Ishikawa (cell line): Measurements from ENCODE around the gene TRIM44.

ENCODE experiments used
- CEBPB ChIP-seq: IDR thresholded peaks from 2 replicates; pipeline ENCODE4 v1.6.1; 2012
- CREB1 ChIP-seq: IDR thresholded peaks from 2 replicates; pipeline ENCODE4 v1.6.1; 2012; ENCODE audit warnings: low read depth
- EGR1 ChIP-seq: IDR thresholded peaks from 2 replicates; pipeline ENCODE4 v1.6.1; 2012
- EP300 ChIP-seq: IDR thresholded peaks from 2 replicates; pipeline ENCODE4 v1.6.1; 2012; ENCODE audit warnings: borderline replicate concordance
- FOXM1 ChIP-seq: IDR thresholded peaks from 2 replicates; pipeline ENCODE4 v1.6.1; 2012; ENCODE audit warnings: low read depth, borderline replicate concordance
- NFIC ChIP-seq: IDR thresholded peaks from 2 replicates; pipeline ENCODE4 v1.6.1; 2012
- RAD21 ChIP-seq: IDR thresholded peaks from 2 replicates; pipeline ENCODE4 v1.6.1; 2012; ENCODE audit warnings: low read depth
- TAF1 ChIP-seq: IDR thresholded peaks from 2 replicates; pipeline ENCODE4 v1.6.1; 2012; ENCODE audit warnings: low read depth, mild to moderate bottlenecking
- TCF12 ChIP-seq: IDR thresholded peaks from 2 replicates; pipeline ENCODE4 v1.6.1; 2012; ENCODE audit warnings: low read depth
- TEAD4 ChIP-seq: IDR thresholded peaks from 2 replicates; pipeline ENCODE4 v1.6.1; 2012
- YY1 ChIP-seq: IDR thresholded peaks from 2 replicates; pipeline ENCODE4 v1.6.1; 2012; ENCODE audit warnings: low read depth
- ZBTB7A ChIP-seq: IDR thresholded peaks from 2 replicates; pipeline ENCODE4 v1.6.1; 2012; ENCODE audit warnings: low read depth
- TF ChIP-seq, protein P1 (sequence below): IDR thresholded peaks from 2 replicates; pipeline ENCODE4 v1.6.1; 2012
- TF ChIP-seq, protein P2 (sequence below): IDR thresholded peaks from 2 replicates; pipeline ENCODE4 v1.6.1; 2012; ENCODE audit warnings: low read depth, mild to moderate bottlenecking
- TF ChIP-seq, protein P3 (sequence below): IDR thresholded peaks from 2 replicates; pipeline ENCODE4 v1.6.1; 2012

The TRIM44 gene

DNA sequence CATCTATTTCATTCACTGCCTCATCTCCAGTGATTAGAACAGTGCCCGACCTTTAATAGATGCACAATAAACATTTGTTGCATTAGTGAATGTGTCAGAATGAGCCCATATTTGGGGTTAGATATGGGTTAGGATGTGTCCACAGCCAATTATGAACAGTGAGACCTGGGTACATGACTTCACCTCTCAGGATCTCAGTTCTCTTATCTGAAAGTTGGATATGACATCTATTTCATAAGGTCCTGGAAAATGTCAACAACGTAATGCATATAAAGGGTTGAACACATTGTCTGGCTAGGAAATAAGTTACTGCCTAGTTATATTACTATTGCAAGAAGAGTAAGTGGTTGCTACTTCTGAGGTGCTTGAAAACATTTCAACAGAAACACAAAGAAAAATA lies 201.6 kb downstream of the TRIM44 start:
- TF ChIP-seq RAD21, result no peak
- TF ChIP-seq, protein P1, sequence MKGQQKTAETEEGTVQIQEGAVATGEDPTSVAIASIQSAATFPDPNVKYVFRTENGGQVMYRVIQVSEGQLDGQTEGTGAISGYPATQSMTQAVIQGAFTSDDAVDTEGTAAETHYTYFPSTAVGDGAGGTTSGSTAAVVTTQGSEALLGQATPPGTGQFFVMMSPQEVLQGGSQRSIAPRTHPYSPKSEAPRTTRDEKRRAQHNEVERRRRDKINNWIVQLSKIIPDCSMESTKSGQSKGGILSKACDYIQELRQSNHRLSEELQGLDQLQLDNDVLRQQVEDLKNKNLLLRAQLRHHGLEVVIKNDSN, result no peak
- no peak for TF ChIP-seq NFIC
- TF ChIP-seq CEBPB, result no peak
- TF ChIP-seq EGR1, result no peak
- TF ChIP-seq TAF1, result no peak
- no peak for TF ChIP-seq TEAD4
- TF ChIP-seq ZBTB7A, result no peak
- TF ChIP-seq YY1, result no peak
- TF ChIP-seq EP300, result no peak
- TF ChIP-seq, protein P2, sequence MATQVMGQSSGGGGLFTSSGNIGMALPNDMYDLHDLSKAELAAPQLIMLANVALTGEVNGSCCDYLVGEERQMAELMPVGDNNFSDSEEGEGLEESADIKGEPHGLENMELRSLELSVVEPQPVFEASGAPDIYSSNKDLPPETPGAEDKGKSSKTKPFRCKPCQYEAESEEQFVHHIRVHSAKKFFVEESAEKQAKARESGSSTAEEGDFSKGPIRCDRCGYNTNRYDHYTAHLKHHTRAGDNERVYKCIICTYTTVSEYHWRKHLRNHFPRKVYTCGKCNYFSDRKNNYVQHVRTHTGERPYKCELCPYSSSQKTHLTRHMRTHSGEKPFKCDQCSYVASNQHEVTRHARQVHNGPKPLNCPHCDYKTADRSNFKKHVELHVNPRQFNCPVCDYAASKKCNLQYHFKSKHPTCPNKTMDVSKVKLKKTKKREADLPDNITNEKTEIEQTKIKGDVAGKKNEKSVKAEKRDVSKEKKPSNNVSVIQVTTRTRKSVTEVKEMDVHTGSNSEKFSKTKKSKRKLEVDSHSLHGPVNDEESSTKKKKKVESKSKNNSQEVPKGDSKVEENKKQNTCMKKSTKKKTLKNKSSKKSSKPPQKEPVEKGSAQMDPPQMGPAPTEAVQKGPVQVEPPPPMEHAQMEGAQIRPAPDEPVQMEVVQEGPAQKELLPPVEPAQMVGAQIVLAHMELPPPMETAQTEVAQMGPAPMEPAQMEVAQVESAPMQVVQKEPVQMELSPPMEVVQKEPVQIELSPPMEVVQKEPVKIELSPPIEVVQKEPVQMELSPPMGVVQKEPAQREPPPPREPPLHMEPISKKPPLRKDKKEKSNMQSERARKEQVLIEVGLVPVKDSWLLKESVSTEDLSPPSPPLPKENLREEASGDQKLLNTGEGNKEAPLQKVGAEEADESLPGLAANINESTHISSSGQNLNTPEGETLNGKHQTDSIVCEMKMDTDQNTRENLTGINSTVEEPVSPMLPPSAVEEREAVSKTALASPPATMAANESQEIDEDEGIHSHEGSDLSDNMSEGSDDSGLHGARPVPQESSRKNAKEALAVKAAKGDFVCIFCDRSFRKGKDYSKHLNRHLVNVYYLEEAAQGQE, result no peak
- TF ChIP-seq CREB1, result no peak

DNA sequence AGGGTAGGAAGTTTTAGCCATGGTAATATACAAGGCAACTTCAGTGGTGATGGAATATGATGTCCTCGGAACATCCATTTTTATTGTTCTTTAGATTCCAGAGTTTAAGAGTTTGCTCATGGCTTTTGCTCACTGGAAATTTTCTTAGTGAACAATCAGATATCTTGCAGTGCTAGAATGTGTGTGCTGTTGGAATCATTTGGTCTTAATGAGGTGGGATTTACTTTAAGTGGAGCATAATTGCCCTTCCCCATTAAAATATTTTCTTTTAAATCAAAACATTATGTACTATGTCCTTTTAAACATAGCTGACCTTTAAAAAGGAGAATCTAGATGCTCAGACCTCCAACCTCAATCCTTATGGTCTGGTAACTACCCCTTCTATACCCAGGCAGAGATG lies 204.0 kb downstream of the TRIM44 start:
- TF ChIP-seq TCF12 (no peak), NFIC (no peak), EGR1 (no peak), CEBPB (no peak), CREB1 (no peak), TAF1 (no peak), EP300 (no peak), RAD21 (no peak), YY1 (no peak), FOXM1 (no peak), TEAD4 (no peak), ZBTB7A (no peak)
- TF ChIP-seq, protein P1, result no peak
- TF ChIP-seq, protein P3, sequence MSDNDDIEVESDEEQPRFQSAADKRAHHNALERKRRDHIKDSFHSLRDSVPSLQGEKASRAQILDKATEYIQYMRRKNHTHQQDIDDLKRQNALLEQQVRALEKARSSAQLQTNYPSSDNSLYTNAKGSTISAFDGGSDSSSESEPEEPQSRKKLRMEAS, result no peak
- TF ChIP-seq, protein P2, result no peak
